ENCODE data around the gene PSEN2. TPM values are rescaled to one million over a fixed set of nuclear protein-coding genes. Genes with fewer than 3 reads are reported as not detected.
A peak's percentile ranks its signal among the peaks of the same experiment; 100 is the strongest.

PSEN2 gene
- total and polyA plus RNA-seq, 9 of the 15 experiments (the other 6 are each of a cell fraction or from before 2014, with no cell fraction given) = 2.3 to 21.5 (median 13.7) TPM

GRCh38 chr1:226939438-226940028 lies 69.1 kb downstream of the PSEN2 start (continued):
- no peak for TF ChIP-seq ZNF407 (IDR thresholded peaks at IDR 0.05; ENCODE audit: low read depth)
- no peak for TF ChIP-seq TBP (optimal IDR thresholded peaks at IDR 0.05; ENCODE audit: low read depth, low read length)
- TF ChIP-seq MIER1 (IDR thresholded peaks at IDR 0.05; ENCODE audit: low read depth) = no peak
- no peak for TF ChIP-seq ZBTB12 (CRISPR knock-in tag; IDR thresholded peaks at IDR 0.05)
- TF ChIP-seq CHD1 (IDR thresholded peaks at IDR 0.05; ENCODE audit: low read length) = no peak
- peak; percentile 53; the same call in 1 of the 2 replicates for TF ChIP-seq NFIC (IDR thresholded peaks at IDR 0.05)
- TF ChIP-seq GTF3C2 (IDR thresholded peaks at IDR 0.05; ENCODE audit: borderline replicate concordance, extremely low read depth, insufficient read length) = no peak
- TF ChIP-seq NCOA2 (IDR thresholded peaks at IDR 0.05; ENCODE audit: partially characterized antibody in 2 of 2) = no peak
- TF ChIP-seq ATF4 (CRISPR knock-in tag; IDR thresholded peaks at IDR 0.05) = 0 out of 2 replicates have a peak, but pooled peaks have one; percentile 13
- no peak for TF ChIP-seq CREB5 (CRISPR knock-in tag; IDR thresholded peaks at IDR 0.05)
- peak; percentile 75 for TF ChIP-seq POLR2AphosphoS5 (IDR thresholded peaks at IDR 0.05; ENCODE audit: control insufficient read depth, insufficient read depth, low read depth, low read length)
- peak; percentile 98; the same call in 1 of the 2 replicates for TF ChIP-seq FOXP1 (CRISPR knock-in tag; IDR thresholded peaks at IDR 0.05)
